K562 (cell line): ENCODE measurements around the gene CDRT4. TPM values are rescaled to one million over a fixed set of nuclear protein-coding genes. Genes with fewer than 3 reads are reported as not detected.

Experiments used
- ATAC-seq: fragments of 200-7000 bp; cut with Tn5 transposase; 3 replicates; pipeline ENCODE4 v1.9.1; 2020; ENCODE audit warnings: moderate library complexity
- BruUV-seq: library from RNA; stranded (reverse); fragments of 400-500 nt; replicated peaks from 2 replicates; lab custom pipeline; 2021; lab: Mats Ljungman, UMichigan
- CTCF ChIA-PET: fragments of 300-600 bp; formaldehyde crosslinking; extraction: SDS; loops from one replicate; lab custom pipeline; 2021; ENCODE audit warnings: low intra/inter-chr PET ratio; lab: Yijun Ruan, JAX
- POLR2A ChIA-PET: fragments of 300-600, 350-650 bp; sonication (Branson Sonifier 250); formaldehyde crosslinking; extraction: SDS; loops from one replicate; lab custom pipeline; 2021; ENCODE audit warnings: antibody characterized with exemption, inconsistent platforms; lab: Yijun Ruan, JAX
- DNase-seq, 4 experiments: peaks; one replicate each; pipeline versions ENCODE4 v3.0.0 to v3.0.0-alpha.2; 2011 to 2018; ENCODE audit warnings: low spot score in 3 of 4, mixed read lengths in 3 of 4; ENCODE audit errors: extremely low read depth in 1 of 4
- FAIRE-seq: peaks from 2 replicates; lab custom pipeline; 2011; peaks lifted over from hg19 to GRCh38; lab: Jason Lieb, UNC
- H2AFZ ChIP-seq: 2 replicates; pipeline ENCODE4 v1.6.0; 2011; ENCODE audit warnings: low read depth, low read length, control low read depth, inconsistent platforms
- H3K27ac ChIP-seq: fragments of 200-600 bp; 3 replicates; pipeline ENCODE4 v1.8.0; 2011; ENCODE audit warnings: low read depth, mild to moderate bottlenecking, control low read depth, inconsistent platforms, low read length, moderate library complexity, mixed read lengths; ENCODE audit errors: extremely low read depth
- H3K27me3 ChIP-seq, 2 experiments: fragments of 300-600 bp in 1 of 2; 2 replicates in 1 of 2; 3 replicates in 1 of 2; pipeline versions ENCODE4 v1.6.0 to v1.8.0; 2011; ENCODE audit warnings: inconsistent platforms in 2 of 2, low read length in 2 of 2, mild to moderate bottlenecking in 1 of 2, mixed read lengths in 1 of 2, moderate library complexity in 1 of 2; ENCODE audit not compliant: control insufficient read depth in 2 of 2, insufficient read depth in 2 of 2
- H3K36me3 ChIP-seq: fragments of 300-600 bp; 3 replicates; pipeline ENCODE4 v1.8.0; 2011; ENCODE audit warnings: mild to moderate bottlenecking, low read length, inconsistent platforms; ENCODE audit not compliant: control insufficient read depth, insufficient read depth
- H3K4me1 ChIP-seq, 2 experiments: fragments of 200-600 bp in 1 of 2; replicated peaks in 1 of 2; 2 replicates in 1 of 2; 3 replicates in 1 of 2; pipeline versions ENCODE4 v1.5.1 to v1.8.0; 2011; ENCODE audit warnings: inconsistent platforms in 2 of 2, low read length in 2 of 2, mild to moderate bottlenecking in 1 of 2, mixed read lengths in 1 of 2, moderate library complexity in 1 of 2; ENCODE audit not compliant: control insufficient read depth in 2 of 2, insufficient read depth in 2 of 2
- H3K4me2 ChIP-seq: 2 replicates; pipeline ENCODE4 v1.6.1; 2011; ENCODE audit warnings: low read length, control low read depth, inconsistent platforms, mixed read lengths; ENCODE audit not compliant: insufficient read depth
- H3K4me3 ChIP-seq: fragments of 200-600 bp; sonication (generic), shearing (Covaris generic); 2 replicates; pipeline ENCODE4 v1.5.1; 2016; ENCODE audit warnings: control low read depth, inconsistent platforms
- H3K79me2 ChIP-seq: fragments of 200-600 bp; 3 replicates; pipeline ENCODE4 v1.8.0; 2011; ENCODE audit warnings: low read length, inconsistent platforms; ENCODE audit not compliant: control insufficient read depth, insufficient read depth
- H3K9ac ChIP-seq, 2 experiments: 2 replicates each; pipeline versions ENCODE4 v1.6.0 to v1.6.1; 2011; ENCODE audit warnings: low read depth in 2 of 2, low read length in 2 of 2, control low read depth in 1 of 2, inconsistent platforms in 1 of 2, mild to moderate bottlenecking in 1 of 2, mixed read lengths in 1 of 2; ENCODE audit not compliant: insufficient read depth in 1 of 2
- H3K9me1 ChIP-seq: one replicate; pipeline ENCODE4 v1.6.0; 2011; ENCODE audit warnings: inconsistent platforms, mild to moderate bottlenecking, low read length, moderate library complexity; ENCODE audit not compliant: control insufficient read depth, insufficient read depth
- H3K9me3 ChIP-seq: replicated peaks from 2 replicates; pipeline ENCODE4 v1.5.1; 2011; ENCODE audit warnings: low read depth, low read length, inconsistent platforms; ENCODE audit not compliant: control insufficient read depth, insufficient read depth
- H4K20me1 ChIP-seq: replicated peaks from 2 replicates; pipeline ENCODE4 v1.6.1; 2011; ENCODE audit warnings: low read length, inconsistent platforms, mixed read lengths; ENCODE audit not compliant: control insufficient read depth, insufficient read depth
- CHCHD3 ChIP-seq: fragments of 250-450 bp; sonication (Bioruptor Pico); IDR thresholded peaks from 2 replicates; pipeline ENCODE4 v2.1.2; 2022; ENCODE audit warnings: mild to moderate bottlenecking
- FUS ChIP-seq: fragments of 200-400 bp; formaldehyde crosslinking; optimal IDR thresholded peaks from 2 replicates; pipeline ENCODE3; 2017; ENCODE audit warnings: low read depth, low read length
- KDM4B ChIP-seq, 2 experiments: fragments of 450-650 bp in 1 of 2; sonication (generic) in 1 of 2; IDR thresholded peaks; 2 replicates each; pipeline ENCODE4 v1.6.1; 2016 to 2017; ENCODE audit warnings: borderline replicate concordance in 2 of 2, antibody characterized with exemption in 1 of 2, low read depth in 1 of 2, mild to moderate bottlenecking in 1 of 2
- L3MBTL2 ChIP-seq: fragments of 450-650 bp; IDR thresholded peaks from 2 replicates; pipeline ENCODE4 v1.6.1; 2016; ENCODE audit warnings: mild to moderate bottlenecking, moderate library complexity
- NONO ChIP-seq, 2 experiments: fragments of 200-400 bp in 1 of 2; fragments of 450-650 bp in 1 of 2; formaldehyde crosslinking in 1 of 2; IDR thresholded peaks; 2 replicates each; pipeline ENCODE4 v1.6.1; 2017; ENCODE audit warnings: low read depth in 2 of 2, mild to moderate bottlenecking in 2 of 2, moderate library complexity in 2 of 2, low read length in 1 of 2
- POLR3A ChIP-seq: IDR thresholded peaks from 2 replicates; pipeline ENCODE4 v1.6.1; 2011; ENCODE audit warnings: borderline replicate concordance, mild to moderate bottlenecking, moderate library complexity; ENCODE audit not compliant: insufficient read length, insufficient read depth; ENCODE audit errors: extremely low read depth
- TCF3 ChIP-seq: sonication (generic); formaldehyde crosslinking; IDR thresholded peaks from 2 replicates; pipeline ENCODE4 v1.4.0; 2020; ENCODE audit warnings: mild to moderate bottlenecking, missing genetic modification reagents
- ZFP30 ChIP-seq: fragments of 250-450 bp; sonication (Bioruptor Pico); IDR thresholded peaks from 2 replicates; pipeline ENCODE4 v1.8.0; 2022; ENCODE audit warnings: moderate library complexity, mild to moderate bottlenecking, inconsistent platforms, borderline replicate concordance
- ZNF696 ChIP-seq: fragments of 250-450 bp; sonication (Bioruptor Pico); conservative IDR thresholded peaks from 2 replicates; pipeline ENCODE4 v1.4.0; 2020; ENCODE audit warnings: mild to moderate bottlenecking, moderate library complexity
- ZNF780A ChIP-seq: fragments of 250-450 bp; sonication (Bioruptor Pico); IDR thresholded peaks from 2 replicates; pipeline ENCODE4 v1.5.0; 2021; ENCODE audit warnings: mild to moderate bottlenecking
- WGBS: fragments of 100-300 bp; shearing (Covaris generic); methylation state at CpG from one replicate; pipeline ENCODE4 v1.1.6; 2016; ENCODE audit warnings: low coverage, mixed read lengths; ENCODE audit not compliant: insufficient coverage; ENCODE audit errors: missing lambda C conversion rate; 5-methylcytosine and 5-hydroxymethylcytosine counted together
- in situ Hi-C: fragments of 300-500 bp; cut with MboI; formaldehyde crosslinking; loops from 4 replicates; pipeline ENCODE4 v1.15.0; 2018; ENCODE audit warnings: inconsistent platforms, mixed read lengths
- intact Hi-C: fragments of 100-400 bp; cut with micrococcal nuclease; formaldehyde crosslinking; loops from 2 replicates; pipeline ENCODE4 v1.14.2; 2022
- polyA plus RNA-seq, 8 experiments: library from polyadenylated mRNA; depleted of rRNA in 4 of 8; stranded (reverse) in 5 of 8; unstranded in 3 of 8; fragments of >200 nt; fragmentation: Nextera tagmentation in 2 of 8; fragmentation: Illumina TruSeq in 1 of 8; extraction: Ambion mirVana in 2 of 8; extraction: Trizol in 1 of 8; gene quantifications; 2 replicates each; pipeline versions ENCODE4 v1.2.1 to v1.2.3, GENCODE V29; 2011 to 2014; ENCODE audit warnings: inconsistent platforms in 1 of 8, missing spikeins in 1 of 8
- total RNA-seq, 7 experiments: library from RNA; depleted of rRNA in 6 of 7; stranded (reverse); fragments of >200 nt in 6 of 7; fragmentation: Illumina TruSeq in 2 of 7; extraction: Trizol in 2 of 7; gene quantifications; 2 replicates each; pipeline versions ENCODE4 v1.2.1 to v1.2.3, GENCODE V29; 2011 to 2021; ENCODE audit warnings: low replicate concordance in 1 of 7
- TF ChIP-seq, protein P1 (sequence below), 3 experiments: IDR thresholded peaks in 2 of 3; conservative IDR thresholded peaks in 1 of 3; 2 replicates each; pipeline ENCODE4 v1.5.1; 2011 to 2012; ENCODE audit warnings: low read length in 3 of 3, mild to moderate bottlenecking in 3 of 3, control low read depth in 2 of 3, improper control_type of control experiment in 1 of 3, inconsistent platforms in 1 of 3, low read depth in 1 of 3, mixed read lengths in 1 of 3, moderate library complexity in 1 of 3; ENCODE audit not compliant: insufficient read depth in 2 of 3

Gene CDRT4
- total and polyA plus RNA-seq, 9 of the 15 experiments (the other 6 are each of a cell fraction or from before 2014, with no cell fraction given), result 1.7 to 6.4 (median 3.5) TPM

DNA sequence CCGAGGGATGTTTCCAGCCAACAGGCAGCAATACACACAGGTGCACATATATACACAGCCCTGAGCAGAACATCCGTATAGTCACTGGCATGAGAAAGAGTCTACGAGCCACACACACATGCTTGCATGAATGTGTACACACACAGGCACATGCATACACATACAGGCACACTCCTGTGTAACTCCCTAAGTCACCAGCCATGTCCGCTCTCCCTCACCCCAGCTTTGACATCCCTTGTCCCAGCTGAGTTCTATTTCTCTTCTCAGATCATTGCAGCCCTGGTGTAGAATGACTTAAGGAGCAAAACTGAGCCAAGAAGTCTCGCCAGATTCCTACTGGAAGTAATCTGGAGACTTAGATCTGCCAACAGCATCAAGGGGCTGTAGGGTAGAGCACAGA lies 13.1 kb downstream of the CDRT4 start:
- in situ Hi-C loops, result no loop called here
- H3K9ac ChIP-seq, result no peak overlapping the region
- CTCF ChIA-PET, result no interaction called here
- no peaks in the 10 kb centered on the region for H3K36me3 ChIP-seq
- H3K4me2 ChIP-seq, result no peak overlapping the region
- H3K4me1 ChIP-seq, result no peaks in the 10 kb centered on the region
- H3K79me2 ChIP-seq, result no peaks in the 10 kb centered on the region
- TF ChIP-seq L3MBTL2, result no peak
- TF ChIP-seq ZNF696 (CRISPR knock-in tag), result no peak
- TF ChIP-seq CHCHD3 (CRISPR knock-in tag), result no peak
- TF ChIP-seq ZNF780A (CRISPR knock-in tag), result no peak
- no peak for TF ChIP-seq POLR3A
- TF ChIP-seq KDM4B (IDR thresholded peaks at IDR 0.05; ENCODE audit: borderline replicate concordance in 2 of 2, low read depth in 1 of 2), result no peak
- TF ChIP-seq TCF3 (CRISPR knock-in tag), result no peak
- TF ChIP-seq NONO (IDR thresholded peaks at IDR 0.05; ENCODE audit: low read depth in 2 of 2, low read length in 1 of 2), result no peak
- TF ChIP-seq FUS, result no peak
- no peak for TF ChIP-seq ZFP30 (CRISPR knock-in tag)
- TF ChIP-seq, protein P1, sequence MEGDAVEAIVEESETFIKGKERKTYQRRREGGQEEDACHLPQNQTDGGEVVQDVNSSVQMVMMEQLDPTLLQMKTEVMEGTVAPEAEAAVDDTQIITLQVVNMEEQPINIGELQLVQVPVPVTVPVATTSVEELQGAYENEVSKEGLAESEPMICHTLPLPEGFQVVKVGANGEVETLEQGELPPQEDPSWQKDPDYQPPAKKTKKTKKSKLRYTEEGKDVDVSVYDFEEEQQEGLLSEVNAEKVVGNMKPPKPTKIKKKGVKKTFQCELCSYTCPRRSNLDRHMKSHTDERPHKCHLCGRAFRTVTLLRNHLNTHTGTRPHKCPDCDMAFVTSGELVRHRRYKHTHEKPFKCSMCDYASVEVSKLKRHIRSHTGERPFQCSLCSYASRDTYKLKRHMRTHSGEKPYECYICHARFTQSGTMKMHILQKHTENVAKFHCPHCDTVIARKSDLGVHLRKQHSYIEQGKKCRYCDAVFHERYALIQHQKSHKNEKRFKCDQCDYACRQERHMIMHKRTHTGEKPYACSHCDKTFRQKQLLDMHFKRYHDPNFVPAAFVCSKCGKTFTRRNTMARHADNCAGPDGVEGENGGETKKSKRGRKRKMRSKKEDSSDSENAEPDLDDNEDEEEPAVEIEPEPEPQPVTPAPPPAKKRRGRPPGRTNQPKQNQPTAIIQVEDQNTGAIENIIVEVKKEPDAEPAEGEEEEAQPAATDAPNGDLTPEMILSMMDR (IDR thresholded peaks at IDR 0.05 in 2 of 3, conservative IDR thresholded peaks at IDR 0.05 in 1 of 3; ENCODE audit: insufficient read depth in 2 of 3, low read depth in 1 of 3, low read length in 3 of 3), result no peak
- TF ChIP-seq, all 486 proteins: peak for 0
- Histone ChIP-seq H2AFZ (no peak overlapping the region), H3K9me1 (no peaks in the 10 kb centered on the region), H4K20me1 (no peaks in the 10 kb centered on the region), H3K27ac (no peak overlapping the region), H3K9me3 (no peaks in the 10 kb centered on the region), H3K4me3 (no peak overlapping the region), H3K27me3 (no peaks in the 10 kb centered on the region)
- WGBS, result 71% methylated on average over 5 of the region's 5 CpGs
- intact Hi-C loops, result no loop called here
- DNase-seq, result no peak
- no TSS peak for BruUV-seq
- no peak for FAIRE-seq
- POLR2A ChIA-PET, result no interaction called here
- no peak for ATAC-seq
